Sciatic nerve (tissue), 2 donors: ENCODE measurements around the gene CDX1. TPM values are rescaled to one million over a fixed set of nuclear protein-coding genes. Genes with fewer than 3 reads are reported as not detected.

Source experiments
- ATAC-seq: fragments of 200-7000 bp; cut with Tn5 transposase; one replicate; pipeline ENCODE4 v1.9.1; 2020; ENCODE audit warnings: mild to moderate bottlenecking, moderate library complexity
- DNase-seq: peaks from one replicate; pipeline ENCODE4 v3.0.0-alpha.2; 2020; ENCODE audit warnings: low spot score
- intact Hi-C: fragments of 100-400 bp; cut with DNase I; formaldehyde crosslinking; loops from one replicate; pipeline ENCODE4 v1.14.2; 2022
- total RNA-seq: library from RNA; stranded (reverse); fragmentation: NEBNext Ultra II Directional; extraction: Animal tissue kit (Norgen Biotek cat#: 25700); gene quantifications from one replicate; pipeline ENCODE4 v1.2.1, GENCODE V29; 2021
- donor health status: DM: no; HTN: no; CAD: no.
- donor health status: DM: no; HTN: no; CAD: no.

CDX1 gene
- total RNA-seq, 1 donor from 2014 or later, result not detected

DNA sequence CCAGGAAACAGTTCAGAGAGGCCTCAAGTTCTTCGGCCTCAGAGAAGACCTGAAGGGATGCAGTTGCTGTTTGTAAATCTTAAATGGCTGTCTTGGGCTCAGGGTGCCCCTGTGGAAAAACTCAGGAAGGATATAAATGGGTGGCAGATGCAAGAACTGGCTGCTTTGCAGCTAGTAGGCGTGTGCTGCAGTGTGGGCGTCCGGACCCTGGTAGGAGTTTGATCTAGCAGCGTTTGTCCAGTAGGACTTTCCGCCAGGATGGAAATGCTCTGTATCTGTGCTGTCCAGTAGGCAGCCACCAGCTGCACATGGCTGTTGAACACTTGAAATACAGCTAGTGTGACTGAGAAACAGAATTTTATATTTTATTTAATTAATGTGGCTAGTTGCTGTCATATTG, 7.7 kb downstream of the CDX1 start:
- intact Hi-C loops, result no loop called here
- ATAC-seq, result no peak
- DNase-seq, result no peak

DNA sequence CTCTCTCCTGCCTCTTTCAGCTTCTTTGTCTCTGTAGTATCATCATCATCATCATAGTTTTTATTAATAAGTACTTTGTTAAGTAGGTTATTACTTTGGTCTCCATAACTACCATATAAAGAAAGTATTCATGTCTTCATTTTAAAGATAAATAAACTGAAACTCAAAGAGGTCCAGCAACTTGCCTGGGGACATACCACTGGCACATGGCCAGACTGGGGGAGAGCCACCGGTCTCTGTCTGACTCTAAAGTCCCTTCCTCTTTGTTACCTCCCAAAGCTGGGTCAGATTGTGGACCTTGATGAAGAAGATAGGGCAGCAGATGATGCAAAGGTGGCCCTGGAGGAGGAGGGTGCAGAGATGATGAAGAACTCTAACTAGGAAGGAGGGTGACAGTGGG, 8.5 kb downstream of the CDX1 start:
- DNase-seq (no peak), ATAC-seq (no peak)
- intact Hi-C loops, result no loop called here

DNA sequence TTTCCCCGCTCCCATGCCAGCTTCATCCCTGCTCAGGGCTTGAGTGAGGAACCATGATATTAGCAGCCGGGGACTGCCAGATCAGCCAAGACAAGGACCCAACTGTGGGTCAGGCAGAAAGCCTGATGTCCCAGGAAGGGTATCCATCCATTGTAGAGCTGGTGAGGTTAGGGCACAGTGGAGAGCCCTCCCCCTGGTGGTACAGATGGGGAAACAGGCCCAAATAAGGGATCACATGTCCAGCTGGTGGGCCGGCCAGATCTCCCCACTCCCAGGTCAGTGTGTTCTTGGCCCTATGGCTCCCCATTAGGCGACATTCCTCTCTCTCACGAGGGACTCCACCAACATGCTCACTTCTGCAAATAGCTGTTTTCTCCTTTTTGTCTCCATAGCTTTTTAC, 9.0 kb downstream of the CDX1 start:
- no peak for DNase-seq
- ATAC-seq, result no peak
- intact Hi-C loops, result no loop called here

DNA sequence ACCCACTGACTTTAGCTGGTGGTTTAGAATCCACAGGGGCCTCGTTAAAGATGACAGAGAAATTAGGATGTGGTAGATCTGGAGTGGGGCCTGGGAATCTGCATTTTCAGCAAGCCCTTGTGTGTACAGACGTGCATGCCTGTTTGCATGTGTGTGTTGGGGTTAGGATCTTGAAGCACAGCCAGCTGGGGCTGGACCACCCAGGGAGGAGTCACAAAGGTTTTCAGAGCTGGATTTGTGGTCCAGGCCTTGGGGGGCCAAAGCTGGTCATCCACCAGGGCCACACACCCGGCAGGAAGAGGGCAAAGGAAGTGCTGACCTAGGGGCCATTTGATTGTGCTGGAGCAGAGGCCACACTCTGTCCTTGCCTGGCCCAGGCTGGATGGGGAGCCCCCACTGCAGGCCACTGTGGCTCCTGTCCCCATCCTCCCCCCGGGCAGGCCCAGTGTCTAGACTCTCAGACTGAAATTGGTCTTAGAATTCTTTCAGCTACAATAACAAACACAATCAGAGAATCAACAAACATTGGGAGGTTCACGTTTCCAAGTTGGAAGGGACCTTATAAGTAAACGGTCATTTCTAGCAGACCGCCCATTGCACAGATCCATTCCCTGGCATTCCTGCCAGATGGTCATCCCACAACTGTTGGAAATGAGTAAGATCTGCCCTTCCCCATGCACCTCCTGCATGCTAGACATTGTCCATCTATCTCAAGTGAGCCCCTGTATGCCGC, 10.3 kb downstream of the CDX1 start:
- DNase-seq (no peak), ATAC-seq (no peak)
- intact Hi-C loops, result no loop called here

DNA sequence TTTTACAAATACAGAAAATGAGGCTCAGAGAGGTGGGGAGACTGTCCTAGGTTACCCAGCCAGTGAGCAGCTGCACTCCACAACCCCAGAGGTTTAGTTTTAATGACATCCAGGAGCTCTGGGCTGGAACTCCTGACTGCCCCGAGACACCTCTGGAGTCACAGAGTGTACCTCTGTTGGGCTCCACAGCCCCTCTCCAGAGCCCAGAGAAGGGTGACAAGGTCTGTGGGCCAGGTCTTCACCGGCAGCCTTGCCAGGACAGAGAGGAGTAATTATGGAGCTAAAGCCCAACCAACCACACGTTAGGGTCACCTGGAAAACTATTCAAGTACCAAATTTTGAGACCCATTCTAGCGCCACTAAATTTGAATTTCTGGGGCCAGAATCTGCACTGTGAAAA, 11.1 kb downstream of the CDX1 start:
- intact Hi-C loops, result no loop called here
- ATAC-seq (no peak), DNase-seq (no peak)

DNA sequence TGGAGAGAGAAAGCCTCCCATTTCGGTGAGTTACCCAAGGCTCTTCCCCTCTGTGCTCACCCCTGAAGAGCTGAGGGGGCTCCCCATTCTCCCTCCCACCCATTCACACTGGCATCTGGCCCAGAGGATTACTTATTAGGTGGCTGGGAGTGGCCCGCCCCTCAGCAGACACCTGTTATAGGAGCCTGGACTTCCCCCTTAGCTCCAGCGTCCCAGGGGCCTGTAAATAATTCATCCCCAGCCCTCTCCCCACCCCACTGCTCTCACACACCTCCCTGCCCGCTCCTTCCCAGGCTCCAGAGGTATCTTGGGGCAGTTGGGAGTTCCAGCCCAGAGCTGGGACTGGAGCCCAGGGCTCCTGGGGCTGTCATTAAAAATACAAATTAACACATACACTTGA, 11.7 kb downstream of the CDX1 start:
- no peak for DNase-seq
- no peak for ATAC-seq
- intact Hi-C loops, result no loop called here

DNA sequence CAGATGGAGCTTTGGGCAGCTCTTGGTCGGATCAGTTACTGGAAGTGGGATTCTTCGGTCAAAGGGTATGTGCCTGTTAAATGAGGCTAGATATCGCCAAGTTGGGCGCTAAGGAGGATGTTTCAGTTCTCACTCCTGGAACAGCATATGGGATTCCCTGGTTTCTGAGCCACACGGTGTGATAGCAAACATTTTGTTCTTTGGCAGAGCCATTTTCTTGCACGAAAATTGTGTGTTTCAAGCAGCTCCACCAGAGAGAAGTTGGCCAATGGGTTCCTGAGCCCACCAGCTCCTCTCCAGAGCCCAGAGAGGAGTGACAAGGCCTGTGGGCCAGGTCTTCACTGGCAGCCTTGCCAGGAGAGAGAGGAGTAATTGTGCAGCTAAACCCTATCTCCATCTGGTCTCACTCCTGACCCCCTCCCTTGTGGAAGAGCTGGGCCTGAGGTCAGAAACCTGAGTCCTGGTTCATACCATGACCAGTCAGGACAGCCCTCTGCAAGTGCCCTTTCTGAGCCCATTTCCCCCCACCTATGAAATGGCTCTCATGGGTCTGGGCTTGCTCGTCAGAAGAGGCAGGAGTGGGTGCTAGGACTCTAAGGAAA, 12.5 kb downstream of the CDX1 start:
- no peak for ATAC-seq
- intact Hi-C loops, result no loop called here
- DNase-seq, result no peak

DNA sequence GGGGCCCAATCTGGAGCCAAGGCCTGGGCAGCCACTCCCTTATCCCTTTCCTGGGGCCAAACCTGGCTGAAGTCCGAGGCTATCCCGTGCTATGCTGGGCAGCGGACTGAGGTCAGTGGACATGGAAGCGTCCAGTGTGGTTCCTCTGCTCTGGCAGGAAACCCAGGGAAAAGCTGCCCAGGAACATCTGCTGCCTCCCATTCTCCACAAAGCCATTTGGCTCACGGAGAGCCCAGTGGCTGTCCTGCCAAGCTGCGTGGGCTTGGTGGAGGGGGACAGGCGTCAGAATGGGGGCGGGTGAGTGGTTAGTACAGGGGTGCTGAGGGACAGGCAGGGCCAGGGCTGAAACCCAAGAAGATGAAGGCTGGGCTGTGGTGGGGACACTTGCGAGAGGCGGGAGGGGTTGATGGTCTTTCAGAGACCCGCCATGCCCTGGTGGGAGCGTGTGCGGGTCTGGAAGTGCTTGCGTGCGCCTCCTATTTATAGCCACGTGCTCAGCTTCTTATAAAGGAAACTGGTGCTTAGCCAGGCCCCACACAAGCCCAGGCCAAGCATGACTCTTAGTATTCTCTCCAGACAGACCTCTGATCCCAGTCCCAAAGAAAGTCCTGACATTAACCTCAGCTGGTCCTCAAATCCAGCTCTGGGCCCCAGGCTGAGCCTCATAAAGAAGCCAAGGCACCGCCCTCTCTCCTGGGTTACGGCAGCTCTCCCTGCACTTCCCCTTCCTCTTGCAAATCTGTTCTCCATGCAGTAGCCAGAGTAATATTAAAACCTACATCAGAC, 13.9 kb downstream of the CDX1 start:
- intact Hi-C loops, result no loop called here
- ATAC-seq, result peak; percentile 88
- peak; percentile 86 for DNase-seq

DNA sequence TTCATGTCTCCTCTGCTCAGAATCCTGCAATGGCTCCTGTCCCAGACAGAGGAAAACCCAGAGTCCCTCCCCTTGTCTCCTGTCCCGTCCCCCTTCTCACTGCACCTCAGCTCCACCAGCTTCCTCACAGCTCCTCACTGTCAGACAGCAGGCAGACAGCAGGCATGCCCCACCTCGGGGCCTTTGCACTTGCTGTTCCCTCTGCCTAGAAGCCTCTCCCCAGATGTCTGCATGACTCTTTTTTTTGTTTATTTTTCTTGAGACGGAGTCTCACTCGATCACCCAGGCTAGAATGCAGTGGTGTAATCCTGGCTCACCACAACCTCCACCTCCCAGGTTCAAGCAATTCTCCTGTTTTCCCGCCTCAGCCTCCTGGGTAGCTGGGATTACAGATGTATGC, 14.4 kb downstream of the CDX1 start:
- ATAC-seq (peak; percentile 1), DNase-seq (no peak)
- intact Hi-C loops, result no loop called here

DNA sequence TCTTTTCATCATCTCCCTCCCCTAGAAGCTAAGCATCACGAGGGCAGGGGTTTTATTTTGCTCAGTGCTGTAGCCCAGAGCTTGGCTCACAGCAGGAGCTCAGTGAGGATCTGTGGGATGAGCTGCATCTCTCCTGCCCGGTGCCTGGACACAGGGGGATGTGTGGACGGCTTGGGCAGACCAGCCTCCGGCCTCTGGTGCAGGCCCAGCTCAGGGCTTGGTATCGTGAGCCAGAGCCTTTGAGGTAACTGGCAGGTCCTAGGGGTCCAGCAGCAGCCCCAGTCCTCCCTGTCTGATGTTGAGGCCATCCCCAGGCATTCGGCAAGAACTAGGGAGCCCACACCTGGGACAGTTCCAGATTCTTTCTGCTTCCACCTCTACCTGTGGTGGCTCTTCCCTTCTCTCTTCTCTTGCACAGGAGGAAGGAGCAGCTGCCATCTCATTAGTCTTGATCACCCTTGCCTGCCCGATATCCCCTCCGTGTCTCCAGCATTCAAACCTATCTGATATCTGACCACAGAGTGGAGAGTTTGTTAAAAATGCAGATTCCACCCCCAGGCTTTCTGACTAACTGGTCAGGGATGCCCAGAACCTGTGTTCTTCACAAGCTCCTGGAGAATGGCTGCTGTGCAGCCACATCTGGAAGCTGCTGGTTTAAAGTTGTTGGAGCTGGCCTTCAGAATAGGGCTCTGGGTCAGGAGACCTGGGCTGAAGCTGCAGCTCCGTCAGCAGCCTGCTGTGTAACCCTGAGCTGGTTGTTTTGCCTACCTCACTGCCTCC, 15.4 kb downstream of the CDX1 start:
- DNase-seq (no peak), ATAC-seq (no peak)
- intact Hi-C loops, result no loop called here

DNA sequence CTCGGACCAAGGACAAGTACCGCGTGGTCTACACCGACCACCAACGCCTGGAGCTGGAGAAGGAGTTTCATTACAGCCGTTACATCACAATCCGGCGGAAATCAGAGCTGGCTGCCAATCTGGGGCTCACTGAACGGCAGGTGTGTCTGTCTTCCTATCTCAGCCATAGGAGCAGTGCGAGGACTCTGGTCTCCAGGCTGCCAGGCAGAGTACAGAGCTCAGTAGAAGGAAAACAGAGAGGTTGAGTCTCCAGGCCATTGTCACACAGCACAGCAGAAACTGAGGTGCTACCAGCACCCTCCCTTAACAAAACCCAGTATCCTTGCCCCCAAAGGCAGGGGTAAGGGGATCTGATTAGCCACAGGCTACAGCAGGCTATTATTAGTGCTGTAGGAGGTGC, 16.2 kb downstream of the CDX1 start:
- DNase-seq, result no peak
- ATAC-seq, result no peak
- intact Hi-C loops, result no loop called here

DNA sequence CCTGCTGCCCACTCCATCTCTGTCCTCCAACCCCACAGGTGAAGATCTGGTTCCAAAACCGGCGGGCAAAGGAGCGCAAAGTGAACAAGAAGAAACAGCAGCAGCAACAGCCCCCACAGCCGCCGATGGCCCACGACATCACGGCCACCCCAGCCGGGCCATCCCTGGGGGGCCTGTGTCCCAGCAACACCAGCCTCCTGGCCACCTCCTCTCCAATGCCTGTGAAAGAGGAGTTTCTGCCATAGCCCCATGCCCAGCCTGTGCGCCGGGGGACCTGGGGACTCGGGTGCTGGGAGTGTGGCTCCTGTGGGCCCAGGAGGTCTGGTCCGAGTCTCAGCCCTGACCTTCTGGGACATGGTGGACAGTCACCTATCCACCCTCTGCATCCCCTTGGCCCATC, 16.9 kb downstream of the CDX1 start:
- DNase-seq, result no peak
- no peak for ATAC-seq
- intact Hi-C loops, result no loop called here

DNA sequence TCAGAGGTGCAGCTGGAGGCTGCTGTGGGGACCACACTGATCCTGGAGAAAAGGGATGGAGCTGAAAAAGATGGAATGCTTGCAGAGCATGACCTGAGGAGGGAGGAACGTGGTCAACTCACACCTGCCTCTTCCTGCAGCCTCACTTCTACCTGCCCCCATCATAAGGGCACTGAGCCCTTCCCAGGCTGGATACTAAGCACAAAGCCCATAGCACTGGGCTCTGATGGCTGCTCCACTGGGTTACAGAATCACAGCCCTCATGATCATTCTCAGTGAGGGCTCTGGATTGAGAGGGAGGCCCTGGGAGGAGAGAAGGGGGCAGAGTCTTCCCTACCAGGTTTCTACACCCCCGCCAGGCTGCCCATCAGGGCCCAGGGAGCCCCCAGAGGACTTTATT, 17.4 kb downstream of the CDX1 start:
- intact Hi-C loops, result no loop called here
- ATAC-seq (no peak), DNase-seq (no peak)

DNA sequence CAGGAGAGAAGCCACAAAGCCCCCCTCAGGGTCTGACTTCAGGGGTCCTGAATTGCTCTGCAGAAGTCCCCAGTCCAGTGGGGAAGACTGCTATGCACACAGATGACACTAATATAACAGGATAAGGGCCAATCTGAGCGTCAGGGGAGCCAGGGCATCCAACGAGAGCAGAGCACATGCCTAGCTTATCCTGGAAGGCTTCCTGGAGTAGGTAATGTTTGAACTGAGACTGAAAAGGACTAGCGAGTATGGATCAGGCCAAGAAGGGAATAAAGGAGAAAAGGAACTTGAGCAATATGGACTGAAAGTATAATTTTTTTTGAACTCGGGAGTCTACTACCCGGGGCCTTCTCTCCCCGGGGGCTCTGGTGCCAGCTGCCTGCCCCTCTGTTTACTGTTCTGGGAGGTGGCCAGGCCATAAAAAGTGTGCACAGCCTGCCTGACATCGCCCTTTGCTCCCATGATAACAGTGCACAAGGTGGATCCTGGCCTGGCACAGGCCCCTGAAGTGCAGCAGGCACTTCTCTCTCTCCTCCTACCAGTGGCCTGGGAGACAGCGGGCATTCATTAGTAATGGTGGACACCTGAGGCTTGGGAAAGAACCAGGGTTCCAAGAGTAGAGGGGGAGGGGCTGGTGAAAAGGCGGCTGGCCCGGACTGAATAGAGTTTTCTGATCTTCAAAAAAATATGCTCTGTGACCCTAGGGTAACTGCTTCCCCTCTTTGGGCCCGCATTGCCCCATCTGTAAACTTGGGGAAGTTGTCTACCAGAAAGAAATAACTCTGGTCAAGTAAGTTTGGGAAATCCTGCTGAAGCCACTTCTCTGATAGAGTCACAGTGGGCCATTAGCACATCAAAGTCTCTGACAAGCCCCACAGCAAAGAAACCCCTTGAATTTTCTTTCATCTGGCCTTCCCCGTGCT, 18.7 kb downstream of the CDX1 start:
- DNase-seq (no peak), ATAC-seq (no peak)
- intact Hi-C loops, result no loop called here

DNA sequence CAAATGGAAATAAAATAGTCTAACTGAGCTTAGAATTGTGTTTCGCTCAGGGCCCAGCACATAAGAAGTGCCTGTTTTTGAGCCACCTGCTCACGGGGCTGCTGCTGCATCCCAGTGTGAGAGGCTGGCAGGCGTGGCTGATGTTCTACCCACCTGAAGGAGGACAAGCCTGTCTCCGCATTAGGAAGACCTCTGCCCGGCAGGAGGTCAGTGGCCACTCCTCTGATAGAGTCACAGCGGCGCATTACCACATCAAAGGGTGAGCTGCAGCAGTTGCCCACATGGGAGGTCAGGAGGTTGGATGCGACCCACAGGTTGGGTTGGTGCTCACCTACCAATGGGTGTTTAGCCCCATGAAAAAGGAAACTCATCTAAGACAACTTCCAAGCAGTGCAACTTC, 19.6 kb downstream of the CDX1 start:
- DNase-seq (no peak), ATAC-seq (no peak)
- intact Hi-C loops, result no loop called here

DNA sequence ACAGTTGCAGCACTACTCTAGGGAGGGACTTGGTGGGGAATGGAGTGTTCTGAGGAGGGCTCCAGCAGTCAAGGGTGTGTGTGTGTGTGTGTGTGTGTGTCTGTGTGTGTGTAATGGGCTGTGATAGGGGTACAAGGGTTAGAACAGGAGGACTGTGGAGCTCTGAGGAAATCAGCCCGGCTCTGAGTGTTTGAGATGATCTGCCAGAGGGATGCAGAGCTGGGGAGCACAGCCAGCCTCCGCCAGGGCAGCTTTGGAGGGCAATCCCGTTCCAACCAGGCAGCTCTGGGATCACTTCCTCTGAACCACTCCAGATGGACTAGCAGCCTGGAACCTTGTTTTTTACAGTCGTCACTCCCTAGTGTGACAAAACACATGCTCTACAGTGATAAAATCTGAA, 20.3 kb downstream of the CDX1 start:
- no peak for ATAC-seq
- no peak for DNase-seq
- intact Hi-C loops, result no loop called here

DNA sequence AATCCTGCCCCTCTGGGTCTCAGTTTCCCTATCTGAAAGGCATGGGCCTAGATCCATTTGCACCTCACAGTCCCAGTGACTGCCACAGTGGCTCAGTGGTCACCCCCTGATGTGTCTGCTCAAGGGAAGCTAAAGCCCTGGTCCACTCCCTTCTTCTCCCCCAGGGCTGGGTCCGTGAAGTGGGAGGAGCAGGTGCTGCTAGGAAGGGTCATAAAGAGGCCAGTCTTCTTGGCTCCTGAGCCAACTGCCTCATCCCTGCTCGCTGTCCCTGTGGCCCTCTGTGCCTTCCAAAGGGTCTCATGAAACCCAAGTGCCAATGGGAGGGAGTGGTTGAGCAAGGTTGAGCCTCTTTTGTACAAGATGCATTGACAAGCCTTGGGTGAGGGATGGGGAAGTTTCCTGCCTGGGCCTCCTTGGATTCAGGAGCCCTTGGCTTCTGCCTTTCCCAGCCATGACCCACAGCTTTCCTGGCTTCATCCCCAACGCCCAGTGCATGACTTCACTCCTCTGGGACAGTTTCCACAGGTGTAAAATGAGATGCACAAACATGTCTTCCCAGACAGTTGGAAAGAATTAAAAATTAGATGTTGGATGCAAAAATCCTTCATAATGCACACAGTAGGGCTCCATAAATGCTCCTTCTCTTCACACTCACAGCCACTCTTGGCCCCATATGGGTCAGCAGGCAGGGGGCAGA, 21.7 kb downstream of the CDX1 start:
- no peak for ATAC-seq
- intact Hi-C loops, result no loop called here
- DNase-seq, result no peak

DNA sequence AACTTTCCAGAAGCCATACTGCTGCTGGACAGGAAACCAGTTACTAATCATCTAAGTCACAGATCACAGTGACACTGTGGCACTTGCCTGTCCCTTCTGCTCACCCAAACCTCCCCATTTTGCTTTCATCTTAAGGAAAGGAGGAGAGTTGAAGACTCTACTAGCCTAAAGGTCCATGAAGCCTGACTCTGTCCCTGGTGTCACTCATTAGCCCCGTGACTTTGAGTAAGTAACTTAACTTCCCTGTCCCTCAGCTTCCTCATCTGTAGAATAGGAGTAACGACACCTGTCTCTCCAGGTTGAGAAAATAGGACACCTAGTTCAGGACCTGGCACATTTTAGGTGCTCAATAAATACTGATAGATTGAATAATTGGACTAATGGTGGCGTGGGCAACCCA, 22.7 kb downstream of the CDX1 start:
- ATAC-seq (no peak), DNase-seq (no peak)
- intact Hi-C loops, result no loop called here
